Left lung (tissue), 10 donors: ENCODE data around the gene CFB. TPM values are rescaled to one million over a fixed set of nuclear protein-coding genes. Genes with fewer than 3 reads are reported as not detected.
A peak's percentile ranks its signal among the peaks of the same experiment; 100 is the strongest.

Experiments
- ATAC-seq: fragments of 200-7000 bp; cut with Tn5 transposase; one replicate; pipeline ENCODE4 v1.9.1; 2020; ENCODE audit warnings: moderate library complexity
- DNase-seq, 4 donors: peaks; one replicate each; pipeline ENCODE4 v3.0.0-alpha.2; 2013 to 2020
- H3K27ac ChIP-seq, 2 donors: fragments of 200-600 bp; sonication (generic) in 1 of 2; one replicate each; pipeline versions ENCODE4 v1.5.0 to v1.8.0; 2020 to 2021
- H3K27me3 ChIP-seq, 2 donors: fragments of 200-600 bp; sonication (generic) in 1 of 2; one replicate each; pipeline versions ENCODE4 v1.5.0 to v1.8.0; 2020 to 2021
- H3K36me3 ChIP-seq, 2 donors: fragments of 200-600 bp; sonication (generic) in 1 of 2; one replicate each; pipeline versions ENCODE4 v1.5.0 to v1.8.0; 2020 to 2021
- H3K4me1 ChIP-seq, 2 donors: fragments of 200-600 bp; one replicate each; pipeline ENCODE4 v1.8.0; 2021
- H3K4me3 ChIP-seq, 2 donors: fragments of 200-600 bp; sonication (generic) in 1 of 2; one replicate each; pipeline versions ENCODE4 v1.5.0 to v1.8.0; 2020 to 2021; ENCODE audit warnings: mild to moderate bottlenecking in 1 of 2
- H3K9me3 ChIP-seq, 2 donors: fragments of 200-600 bp; sonication (generic) in 1 of 2; one replicate each; pipeline versions ENCODE4 v1.5.0 to v1.8.0; 2020 to 2021
- intact Hi-C, 2 donors: fragments of 100-400 bp; cut with DNase I; formaldehyde crosslinking; loops; one replicate each; pipeline versions ENCODE4 v1.11.2 to v1.14.2; 2022
- polyA plus RNA-seq, 6 donors: library from polyadenylated mRNA; unstranded; fragments of 120-200 nt; gene quantifications; one replicate each; pipeline ENCODE4 v1.2.1, GENCODE V29; 2013; ENCODE audit not compliant: insufficient read length in 6 of 6
- total RNA-seq, 2 donors: library from RNA; stranded (reverse); fragmentation: NEBNext Ultra II Directional; extraction: Animal tissue kit (Norgen Biotek cat#: 25700); gene quantifications; one replicate each; pipeline ENCODE4 v1.2.1, GENCODE V29; 2021
- TF ChIP-seq, protein P1 (sequence below), 2 donors: fragments of 200-600 bp; sonication (generic) in 1 of 2; IDR thresholded peaks; one replicate each; pipeline versions ENCODE4 v1.5.0 to v1.8.0; 2021; ENCODE audit warnings: antibody characterized with exemption in 2 of 2
- donor health status: DM: no; HTN: yes; CAD: no.
- donor health status: DM: no; HTN: no; CAD: no.

The CFB gene
- total and polyA plus RNA-seq, 8 donors: 1.7 to 131 (median 4.2) TPM

DNA sequence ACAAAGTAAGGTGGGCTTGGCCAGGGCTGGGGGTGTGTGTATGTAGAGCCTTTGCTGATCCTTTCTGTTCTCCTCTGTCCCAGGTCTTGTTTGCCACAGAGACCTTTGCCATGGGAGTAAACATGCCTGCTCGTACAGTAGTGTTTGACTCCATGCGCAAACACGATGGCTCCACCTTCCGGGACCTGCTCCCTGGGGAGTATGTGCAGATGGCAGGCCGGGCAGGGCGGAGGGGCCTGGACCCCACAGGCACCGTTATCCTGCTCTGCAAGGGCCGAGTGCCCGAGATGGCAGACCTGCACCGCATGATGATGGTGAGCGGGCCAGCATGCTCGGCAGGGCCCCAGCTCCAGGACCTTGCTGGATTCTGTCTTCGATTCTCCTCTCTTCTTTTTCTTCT, 19.8 kb downstream of the CFB start:
- ATAC-seq: no peak

GRCh38 chr6:31966506-31966905, 20.6 kb downstream of the CFB start:
- TF ChIP-seq, protein P1, sequence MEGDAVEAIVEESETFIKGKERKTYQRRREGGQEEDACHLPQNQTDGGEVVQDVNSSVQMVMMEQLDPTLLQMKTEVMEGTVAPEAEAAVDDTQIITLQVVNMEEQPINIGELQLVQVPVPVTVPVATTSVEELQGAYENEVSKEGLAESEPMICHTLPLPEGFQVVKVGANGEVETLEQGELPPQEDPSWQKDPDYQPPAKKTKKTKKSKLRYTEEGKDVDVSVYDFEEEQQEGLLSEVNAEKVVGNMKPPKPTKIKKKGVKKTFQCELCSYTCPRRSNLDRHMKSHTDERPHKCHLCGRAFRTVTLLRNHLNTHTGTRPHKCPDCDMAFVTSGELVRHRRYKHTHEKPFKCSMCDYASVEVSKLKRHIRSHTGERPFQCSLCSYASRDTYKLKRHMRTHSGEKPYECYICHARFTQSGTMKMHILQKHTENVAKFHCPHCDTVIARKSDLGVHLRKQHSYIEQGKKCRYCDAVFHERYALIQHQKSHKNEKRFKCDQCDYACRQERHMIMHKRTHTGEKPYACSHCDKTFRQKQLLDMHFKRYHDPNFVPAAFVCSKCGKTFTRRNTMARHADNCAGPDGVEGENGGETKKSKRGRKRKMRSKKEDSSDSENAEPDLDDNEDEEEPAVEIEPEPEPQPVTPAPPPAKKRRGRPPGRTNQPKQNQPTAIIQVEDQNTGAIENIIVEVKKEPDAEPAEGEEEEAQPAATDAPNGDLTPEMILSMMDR (IDR thresholded peaks at IDR 0.05): no peak
- no peak for DNase-seq
- no peak for ATAC-seq
- Histone ChIP-seq H3K27ac (no peak overlapping the region), H3K36me3 (peaks cover 0 to 91% of the 10 kb centered on the region in 2 donors), H3K27me3 (no peaks in the 10 kb centered on the region), H3K4me3 (no peak overlapping the region), H3K4me1 (peaks cover 11 to 21% of the 10 kb centered on the region in 2 donors), H3K9me3 (no peaks in the 10 kb centered on the region)
- intact Hi-C loops: no loop called here

More for the DNA sequence above, 19.8 kb downstream of the CFB start:
- no peak for DNase-seq
- intact Hi-C loops: no loop called here
- Histone ChIP-seq H3K27ac (no peak overlapping the region), H3K36me3 (peaks cover 0 to 99% of the 10 kb centered on the region in 2 donors), H3K4me1 (peaks cover 4 to 13% of the 10 kb centered on the region in 2 donors), H3K27me3 (no peaks in the 10 kb centered on the region), H3K4me3 (no peak overlapping the region), H3K9me3 (no peaks in the 10 kb centered on the region)
- TF ChIP-seq, protein P1 (IDR thresholded peaks at IDR 0.05): no peak

- H3K4me3 ChIP-seq: no peak overlapping the region
- no peaks in the 10 kb centered on the region for H3K9me3 ChIP-seq
- DNase-seq (no peak), ATAC-seq (no peak)
- no peak overlapping the region for H3K27ac ChIP-seq
- peaks cover 0 to 83% of the 10 kb centered on the region in 2 donors for H3K36me3 ChIP-seq
- TF ChIP-seq, protein P1 (IDR thresholded peaks at IDR 0.05): no peak
- intact Hi-C loops: no loop called here
- H3K27me3 ChIP-seq: no peaks in the 10 kb centered on the region
- H3K4me1 ChIP-seq: peaks cover 11 to 22% of the 10 kb centered on the region in 2 donors
Observed at GRCh38 chr6:31966997-31967925, 21.4 kb downstream of the CFB start.

- Histone ChIP-seq H3K27me3 (no peaks in the 10 kb centered on the region), H3K4me1 (peaks cover 13 to 26% of the 10 kb centered on the region in 2 donors), H3K4me3 (no peak overlapping the region), H3K9me3 (no peaks in the 10 kb centered on the region), H3K27ac (no peak overlapping the region), H3K36me3 (peaks cover 0 to 76% of the 10 kb centered on the region in 2 donors)
- intact Hi-C loops: no loop called here
- TF ChIP-seq, protein P1 (IDR thresholded peaks at IDR 0.05): no peak
- DNase-seq (peak in 1 of 4 donors; percentile 22), ATAC-seq (no peak)
Observed at GRCh38 chr6:31967926-31968320, 22.0 kb downstream of the CFB start.

DNA sequence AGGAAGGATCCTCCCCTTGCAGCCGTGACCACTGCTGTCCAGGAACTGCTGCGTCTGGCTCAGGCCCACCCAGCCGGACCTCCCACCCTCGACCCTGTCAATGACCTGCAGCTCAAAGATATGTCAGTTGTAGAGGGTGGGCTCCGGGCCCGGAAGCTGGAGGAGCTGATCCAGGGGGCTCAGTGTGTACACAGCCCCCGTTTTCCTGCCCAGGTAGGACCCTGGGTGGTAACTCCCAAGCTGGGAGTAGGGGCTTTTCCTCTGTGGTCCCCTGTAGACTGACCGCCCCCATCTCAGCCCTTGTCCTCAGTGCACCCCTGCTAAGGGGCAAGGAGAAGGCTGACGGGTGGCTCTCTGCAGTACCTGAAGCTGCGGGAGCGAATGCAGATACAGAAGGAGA, 22.4 kb downstream of the CFB start:
- Histone ChIP-seq H3K27me3 (no peaks in the 10 kb centered on the region), H3K36me3 (peaks cover 0 to 72% of the 10 kb centered on the region in 2 donors), H3K27ac (no peak overlapping the region), H3K4me3 (no peak overlapping the region), H3K9me3 (no peaks in the 10 kb centered on the region), H3K4me1 (peaks cover 17 to 30% of the 10 kb centered on the region in 2 donors)
- ATAC-seq (no peak), DNase-seq (peak in 1 of 4 donors; percentile 69)
- TF ChIP-seq, protein P1 (IDR thresholded peaks at IDR 0.05): no peak
- intact Hi-C loops: no loop called here
